Measurements from ENCODE around the gene NSG1. TPM values are rescaled to one million over a fixed set of nuclear protein-coding genes. Genes with fewer than 3 reads are reported as not detected.

Gene NSG1
- total RNA-seq, 1 experiment from 2014 or later = not detected

- CTCF ChIA-PET = no interaction called here
- POLR2A ChIA-PET (ENCODE audit: unreplicated experiment) = no interaction called here
- Histone ChIP-seq H3F3A (ENCODE audit: low read length, unreplicated experiment) (no peaks in the 10 kb centered on the region), H3K9me3 (ENCODE audit: low read length) (no peaks in the 10 kb centered on the region), H3K79me2 (ENCODE audit: low read length) (no peaks in the 10 kb centered on the region), H3K4me3 (ENCODE audit: low read length) (no peak overlapping the region), H3K9me2 (replicated peaks; ENCODE audit: low read length) (no peaks in the 10 kb centered on the region), H3K36me3 (ENCODE audit: low read depth, low read length) (peaks cover 2% of the 10 kb centered on the region; the same call in 1 of the 2 replicates), H3K9ac (ENCODE audit: low read length) (no peak overlapping the region), H3K4me2 (ENCODE audit: low read length) (no peak overlapping the region), H2AFZ (ENCODE audit: low read length) (no peak overlapping the region), H4K20me1 (ENCODE audit: low read length) (no peaks in the 10 kb centered on the region), H3K27ac (ENCODE audit: low read length) (no peak overlapping the region), H3K27me3 (ENCODE audit: low read length) (no peaks in the 10 kb centered on the region), H3K4me1 (ENCODE audit: insufficient read depth, low read length) (no peaks in the 10 kb centered on the region)
- BruUV-seq (replicated peaks) = no TSS peak
- TF ChIP-seq EZH2phosphoT487 (IDR thresholded peaks at IDR 0.05; ENCODE audit: borderline replicate concordance, low read length) = no peak
- intact Hi-C loops (cut with micrococcal nuclease) = no loop called here
- no peak for ATAC-seq
- no peak for DNase-seq
Measured at GRCh38 chr4:4425119-4425690, 38.3 kb downstream of the NSG1 start.

- no peaks in the 10 kb centered on the region for H3K79me2 ChIP-seq (ENCODE audit: low read length)
- ChIA-PET CTCF (no interaction called here), POLR2A (ENCODE audit: unreplicated experiment) (no interaction called here)
- H3K4me1 ChIP-seq (ENCODE audit: insufficient read depth, low read length) = 0 out of 2 replicates have a peak, but pooled peaks cover 3% of the 10 kb centered on the region
- intact Hi-C loops (cut with micrococcal nuclease) = no loop called here
- no peak overlapping the region for H3K4me2 ChIP-seq (ENCODE audit: low read length)
- no peaks in the 10 kb centered on the region for H3K27me3 ChIP-seq (ENCODE audit: low read length)
- H3K9me3 ChIP-seq (ENCODE audit: low read length) = no peaks in the 10 kb centered on the region
- DNase-seq (no peak), ATAC-seq (no peak)
- no peak overlapping the region for H3K9ac ChIP-seq (ENCODE audit: low read length)
- H4K20me1 ChIP-seq (ENCODE audit: low read length) = no peaks in the 10 kb centered on the region
- TF ChIP-seq EZH2phosphoT487 (IDR thresholded peaks at IDR 0.05; ENCODE audit: borderline replicate concordance, low read length) (no peak), CTCF (conservative IDR thresholded peaks at IDR 0.05; ENCODE audit: low read depth, low read length) (no peak), EZH2 (IDR thresholded peaks at IDR 0.05; ENCODE audit: low read length, unreplicated experiment) (no peak)
- no peak overlapping the region for H2AFZ ChIP-seq (ENCODE audit: low read length)
- 0 out of 2 replicates have a peak, but pooled peaks cover 2% of the 10 kb centered on the region for H3K36me3 ChIP-seq (ENCODE audit: low read depth, low read length)
- H3K4me3 ChIP-seq (ENCODE audit: low read length) = no peak overlapping the region
- no peaks in the 10 kb centered on the region for H3K9me2 ChIP-seq (replicated peaks; ENCODE audit: low read length)
- H3K27ac ChIP-seq (ENCODE audit: low read length) = no peak overlapping the region
- no TSS peak for BruUV-seq (replicated peaks)
- H3F3A ChIP-seq (ENCODE audit: low read length, unreplicated experiment) = no peaks in the 10 kb centered on the region
Measured at GRCh38 chr4:4425696-4426095, 38.8 kb downstream of the NSG1 start.

- H3K4me1 ChIP-seq (ENCODE audit: insufficient read depth, low read length) = 0 out of 2 replicates have a peak, but pooled peaks cover 3% of the 10 kb centered on the region
- no peaks in the 10 kb centered on the region for H3K9me2 ChIP-seq (replicated peaks; ENCODE audit: low read length)
- H3K36me3 ChIP-seq (ENCODE audit: low read depth, low read length) = 0 out of 2 replicates have a peak, but pooled peaks cover 2% of the 10 kb centered on the region
- CTCF ChIA-PET = no interaction called here
- intact Hi-C loops (cut with micrococcal nuclease) = no loop called here
- DNase-seq (no peak), ATAC-seq (no peak)
- no peak for TF ChIP-seq CTCF (conservative IDR thresholded peaks at IDR 0.05; ENCODE audit: low read depth, low read length)
- no peak for TF ChIP-seq EZH2 (IDR thresholded peaks at IDR 0.05; ENCODE audit: low read length, unreplicated experiment)
- no peak for TF ChIP-seq EZH2phosphoT487 (IDR thresholded peaks at IDR 0.05; ENCODE audit: borderline replicate concordance, low read length)
- H3K9ac ChIP-seq (ENCODE audit: low read length) = no peak overlapping the region
- H3K27me3 ChIP-seq (ENCODE audit: low read length) = no peaks in the 10 kb centered on the region
- H3K27ac ChIP-seq (ENCODE audit: low read length) = no peak overlapping the region
- H3K79me2 ChIP-seq (ENCODE audit: low read length) = no peaks in the 10 kb centered on the region
- H3F3A ChIP-seq (ENCODE audit: low read length, unreplicated experiment) = no peaks in the 10 kb centered on the region
- POLR2A ChIA-PET (ENCODE audit: unreplicated experiment) = no interaction called here
- no peak overlapping the region for H2AFZ ChIP-seq (ENCODE audit: low read length)
- no peaks in the 10 kb centered on the region for H4K20me1 ChIP-seq (ENCODE audit: low read length)
- BruUV-seq (replicated peaks) = no TSS peak
- H3K4me2 ChIP-seq (ENCODE audit: low read length) = no peak overlapping the region
- H3K4me3 ChIP-seq (ENCODE audit: low read length) = no peak overlapping the region
- no peaks in the 10 kb centered on the region for H3K9me3 ChIP-seq (ENCODE audit: low read length)
Measured at GRCh38 chr4:4426511-4427120, 39.7 kb downstream of the NSG1 start.
